ENCODE measurements around the gene CHKB.

DNA sequence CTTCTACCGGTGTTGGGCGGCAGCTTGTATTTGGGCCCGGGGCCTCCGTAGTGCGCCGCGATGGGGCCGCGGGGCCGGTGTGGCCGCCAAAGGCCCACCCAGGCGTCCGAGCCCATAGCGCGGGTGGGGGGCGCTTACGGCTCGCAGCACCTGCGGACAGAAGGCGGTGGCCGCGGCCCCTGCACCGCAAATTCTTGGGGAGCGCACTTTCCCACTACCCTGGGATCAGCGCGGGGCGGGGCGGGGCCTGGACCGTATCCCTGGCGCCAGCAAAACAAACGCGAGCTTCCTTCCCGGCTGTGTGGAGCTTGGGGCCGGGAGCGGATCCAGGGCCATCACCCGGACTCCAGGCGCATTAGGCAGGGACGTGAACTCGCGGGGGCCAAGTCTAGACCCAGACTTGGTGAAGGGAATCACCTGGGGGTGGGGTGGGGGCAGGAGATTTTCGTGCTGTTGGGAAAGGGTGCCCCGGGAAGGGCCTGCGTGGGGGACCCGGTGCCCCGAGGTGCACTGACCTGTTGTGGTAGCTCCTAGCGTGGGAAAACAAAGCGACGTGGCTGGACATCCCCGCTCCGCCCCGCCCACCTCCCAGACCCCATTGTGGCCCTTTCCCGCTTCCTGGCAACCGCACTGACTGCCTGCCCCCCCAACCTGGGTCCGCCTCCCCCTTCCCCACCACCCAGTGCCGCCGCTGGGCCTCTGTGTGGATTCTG is 50.5 kb downstream of the CHKB start:
- TF ChIP-seq, protein P1, sequence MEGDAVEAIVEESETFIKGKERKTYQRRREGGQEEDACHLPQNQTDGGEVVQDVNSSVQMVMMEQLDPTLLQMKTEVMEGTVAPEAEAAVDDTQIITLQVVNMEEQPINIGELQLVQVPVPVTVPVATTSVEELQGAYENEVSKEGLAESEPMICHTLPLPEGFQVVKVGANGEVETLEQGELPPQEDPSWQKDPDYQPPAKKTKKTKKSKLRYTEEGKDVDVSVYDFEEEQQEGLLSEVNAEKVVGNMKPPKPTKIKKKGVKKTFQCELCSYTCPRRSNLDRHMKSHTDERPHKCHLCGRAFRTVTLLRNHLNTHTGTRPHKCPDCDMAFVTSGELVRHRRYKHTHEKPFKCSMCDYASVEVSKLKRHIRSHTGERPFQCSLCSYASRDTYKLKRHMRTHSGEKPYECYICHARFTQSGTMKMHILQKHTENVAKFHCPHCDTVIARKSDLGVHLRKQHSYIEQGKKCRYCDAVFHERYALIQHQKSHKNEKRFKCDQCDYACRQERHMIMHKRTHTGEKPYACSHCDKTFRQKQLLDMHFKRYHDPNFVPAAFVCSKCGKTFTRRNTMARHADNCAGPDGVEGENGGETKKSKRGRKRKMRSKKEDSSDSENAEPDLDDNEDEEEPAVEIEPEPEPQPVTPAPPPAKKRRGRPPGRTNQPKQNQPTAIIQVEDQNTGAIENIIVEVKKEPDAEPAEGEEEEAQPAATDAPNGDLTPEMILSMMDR (optimal IDR thresholded peaks at IDR 0.05 in 1 of 3, IDR thresholded peaks at IDR 0.05 in 1 of 3, conservative IDR thresholded peaks at IDR 0.05 in 1 of 3; ENCODE audit: extremely low read depth in 1 of 3, insufficient read depth in 2 of 3, low read length in 3 of 3) = no peak
- TF ChIP-seq EZH2 (IDR thresholded peaks at IDR 0.05; ENCODE audit: low read length) = no peak
